ENCODE data around the gene RAB15.

- TF ChIP-seq, protein P1, sequence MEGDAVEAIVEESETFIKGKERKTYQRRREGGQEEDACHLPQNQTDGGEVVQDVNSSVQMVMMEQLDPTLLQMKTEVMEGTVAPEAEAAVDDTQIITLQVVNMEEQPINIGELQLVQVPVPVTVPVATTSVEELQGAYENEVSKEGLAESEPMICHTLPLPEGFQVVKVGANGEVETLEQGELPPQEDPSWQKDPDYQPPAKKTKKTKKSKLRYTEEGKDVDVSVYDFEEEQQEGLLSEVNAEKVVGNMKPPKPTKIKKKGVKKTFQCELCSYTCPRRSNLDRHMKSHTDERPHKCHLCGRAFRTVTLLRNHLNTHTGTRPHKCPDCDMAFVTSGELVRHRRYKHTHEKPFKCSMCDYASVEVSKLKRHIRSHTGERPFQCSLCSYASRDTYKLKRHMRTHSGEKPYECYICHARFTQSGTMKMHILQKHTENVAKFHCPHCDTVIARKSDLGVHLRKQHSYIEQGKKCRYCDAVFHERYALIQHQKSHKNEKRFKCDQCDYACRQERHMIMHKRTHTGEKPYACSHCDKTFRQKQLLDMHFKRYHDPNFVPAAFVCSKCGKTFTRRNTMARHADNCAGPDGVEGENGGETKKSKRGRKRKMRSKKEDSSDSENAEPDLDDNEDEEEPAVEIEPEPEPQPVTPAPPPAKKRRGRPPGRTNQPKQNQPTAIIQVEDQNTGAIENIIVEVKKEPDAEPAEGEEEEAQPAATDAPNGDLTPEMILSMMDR (IDR thresholded peaks at IDR 0.05) = no peak
- TF ChIP-seq POLR2AphosphoS5 (IDR thresholded peaks at IDR 0.05) = no peak
Measured at GRCh38 chr14:64993266-64993930, 21.3 kb upstream of the RAB15 start.

All from breast epithelium (tissue), 3 donors.